Choroid plexus epithelial cell (primary cell): ENCODE measurements around the gene EEPD1.

Source experiments
- DNase-seq: peaks from one replicate; pipeline ENCODE4 v3.0.0-alpha.2; 2010; ENCODE audit warnings: low read depth
- H3K4me3 ChIP-seq: 2 replicates; pipeline ENCODE4 v1.5.1; 2011; ENCODE audit warnings: low read depth, mild to moderate bottlenecking, control low read depth, low read length, moderate library complexity
- TF ChIP-seq, protein P1 (sequence below): conservative IDR thresholded peaks from 2 replicates; pipeline ENCODE4 v1.5.1; 2011; ENCODE audit warnings: low read depth, mild to moderate bottlenecking, control low read depth, inconsistent platforms, low read length, moderate library complexity

Gene EEPD1

GRCh38 chr7:36217211-36217960 lies 64.3 kb downstream of the EEPD1 start:
- no peak overlapping the region for H3K4me3 ChIP-seq
- TF ChIP-seq, protein P1, sequence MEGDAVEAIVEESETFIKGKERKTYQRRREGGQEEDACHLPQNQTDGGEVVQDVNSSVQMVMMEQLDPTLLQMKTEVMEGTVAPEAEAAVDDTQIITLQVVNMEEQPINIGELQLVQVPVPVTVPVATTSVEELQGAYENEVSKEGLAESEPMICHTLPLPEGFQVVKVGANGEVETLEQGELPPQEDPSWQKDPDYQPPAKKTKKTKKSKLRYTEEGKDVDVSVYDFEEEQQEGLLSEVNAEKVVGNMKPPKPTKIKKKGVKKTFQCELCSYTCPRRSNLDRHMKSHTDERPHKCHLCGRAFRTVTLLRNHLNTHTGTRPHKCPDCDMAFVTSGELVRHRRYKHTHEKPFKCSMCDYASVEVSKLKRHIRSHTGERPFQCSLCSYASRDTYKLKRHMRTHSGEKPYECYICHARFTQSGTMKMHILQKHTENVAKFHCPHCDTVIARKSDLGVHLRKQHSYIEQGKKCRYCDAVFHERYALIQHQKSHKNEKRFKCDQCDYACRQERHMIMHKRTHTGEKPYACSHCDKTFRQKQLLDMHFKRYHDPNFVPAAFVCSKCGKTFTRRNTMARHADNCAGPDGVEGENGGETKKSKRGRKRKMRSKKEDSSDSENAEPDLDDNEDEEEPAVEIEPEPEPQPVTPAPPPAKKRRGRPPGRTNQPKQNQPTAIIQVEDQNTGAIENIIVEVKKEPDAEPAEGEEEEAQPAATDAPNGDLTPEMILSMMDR, result no peak
- DNase-seq, result no peak

DNA sequence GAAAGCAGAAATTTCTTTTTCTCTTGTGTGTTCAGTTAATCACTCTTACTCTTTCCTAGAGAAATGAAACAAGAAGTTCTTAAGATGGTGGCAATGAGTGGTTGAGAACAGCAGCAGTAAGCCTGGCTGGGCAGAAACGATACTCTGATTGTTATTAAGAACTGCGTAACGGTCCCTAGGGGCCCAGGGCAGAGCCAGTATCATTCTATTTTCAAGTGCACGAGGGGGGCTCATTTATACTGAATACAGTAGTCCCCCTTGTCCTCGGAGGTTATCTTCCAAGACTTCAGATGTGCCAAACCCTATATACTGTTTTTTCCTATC lies 64.9 kb downstream of the EEPD1 start:
- DNase-seq, result no peak
- TF ChIP-seq, protein P1, result no peak
- H3K4me3 ChIP-seq, result no peak overlapping the region

- H3K4me3 ChIP-seq, result no peak overlapping the region
- no peak for DNase-seq
- TF ChIP-seq, protein P1, result no peak
Measured at GRCh38 chr7:36219429-36219828, 66.4 kb downstream of the EEPD1 start.

DNA sequence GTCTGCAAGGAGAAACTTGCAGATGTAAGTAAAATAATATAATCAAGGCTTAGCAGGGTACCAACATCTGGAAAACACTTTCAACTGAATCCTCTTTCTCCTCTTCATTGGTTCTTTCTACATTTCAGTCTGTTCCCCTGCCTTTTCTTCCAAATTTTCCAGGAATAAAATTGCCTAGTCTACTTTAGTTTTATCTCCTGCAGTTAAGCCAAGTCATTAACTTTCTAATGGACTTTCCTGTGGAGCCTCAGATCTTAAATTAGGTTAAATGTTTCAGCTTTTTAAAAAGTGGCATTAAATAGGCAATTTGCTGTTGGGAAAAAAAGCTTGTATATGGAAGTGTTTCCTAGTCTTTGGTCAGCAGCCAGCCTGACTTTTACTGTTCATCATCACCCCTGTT lies 70.8 kb downstream of the EEPD1 start:
- no peak overlapping the region for H3K4me3 ChIP-seq
- TF ChIP-seq, protein P1, result no peak
- no peak for DNase-seq

DNA sequence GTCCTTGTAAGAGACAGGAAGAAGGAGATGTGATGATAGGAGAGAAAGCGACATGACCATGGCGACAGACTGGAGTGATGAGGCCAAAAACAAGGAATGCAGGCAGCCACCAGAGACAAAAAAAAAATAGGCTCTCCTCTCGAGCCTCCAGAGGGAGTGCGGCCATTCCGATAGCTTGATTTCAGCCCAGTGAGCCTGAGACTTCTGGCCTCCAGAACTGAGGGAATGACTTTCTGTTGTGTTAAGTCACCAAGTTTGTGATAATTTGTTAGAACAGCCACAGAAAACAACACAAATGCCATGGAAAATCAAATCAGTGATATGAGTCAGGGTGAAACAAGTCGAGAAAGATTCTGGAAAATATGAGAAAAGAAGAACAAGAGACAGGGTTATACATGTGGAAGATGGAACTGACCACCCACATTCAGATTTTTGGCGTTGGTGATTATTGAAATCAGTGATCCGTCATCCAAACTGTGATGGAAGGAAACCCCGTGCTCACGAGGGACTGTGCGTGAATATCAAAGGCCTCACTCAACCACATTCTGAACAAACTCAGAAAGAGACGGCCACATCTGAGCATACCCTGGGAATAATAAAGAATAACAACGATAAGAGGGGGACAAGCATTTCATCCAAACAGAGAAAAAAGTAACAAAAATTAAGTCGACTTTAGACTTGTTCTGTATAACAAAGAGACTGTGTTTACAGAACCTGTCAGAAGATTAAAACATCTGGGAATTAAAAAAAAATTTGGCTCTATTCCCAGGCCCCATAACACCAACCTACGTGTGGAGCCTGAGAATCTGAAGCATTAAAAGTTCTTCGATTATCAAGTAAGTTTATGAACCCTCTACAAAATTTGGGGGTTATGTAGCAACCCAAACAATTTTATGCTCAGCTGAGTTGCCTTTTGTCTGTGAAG lies 72.1 kb downstream of the EEPD1 start:
- TF ChIP-seq, protein P1, result no peak
- H3K4me3 ChIP-seq, result no peak overlapping the region
- DNase-seq, result peak; percentile 71

DNA sequence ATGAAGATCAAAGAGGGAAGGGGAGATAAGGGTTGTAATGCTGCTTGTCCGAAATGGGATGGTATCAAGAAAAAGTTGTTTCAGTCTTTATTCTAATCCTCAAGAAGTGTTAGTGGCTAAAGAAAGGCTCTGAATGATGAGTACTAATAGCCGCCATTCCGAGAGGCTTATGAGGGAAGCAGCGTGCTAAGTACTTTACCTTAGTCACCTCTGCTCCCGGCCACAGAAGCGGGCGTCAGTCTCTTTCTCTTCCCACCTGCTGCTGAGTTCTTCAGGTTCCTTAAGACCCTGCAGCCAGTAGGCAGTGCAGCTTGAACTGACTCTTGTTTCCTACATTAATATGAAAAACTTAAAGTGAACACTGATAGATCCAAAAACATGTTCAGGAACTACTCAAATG lies 73.1 kb downstream of the EEPD1 start:
- no peak overlapping the region for H3K4me3 ChIP-seq
- TF ChIP-seq, protein P1, result no peak
- DNase-seq, result no peak
